B cell (primary cell): Measurements from ENCODE around the gene ZC3HAV1. TPM values are rescaled to one million over a fixed set of nuclear protein-coding genes. Genes with fewer than 3 reads are reported as not detected.
"Not testable (repeated sequence)": the region's sequence is repeated elsewhere in the genome, so short reads cannot be mapped to it uniquely, and the experiment has no call there.

Source experiments
- ATAC-seq: fragments of 200-7000 bp; cut with Tn5 transposase; one replicate; pipeline ENCODE4 v1.10.0; 2021; ENCODE audit warnings: low read depth, mild to moderate bottlenecking, moderate number of reproducible peaks, moderate library complexity
- CTCF ChIA-PET: fragments of 350-600 bp; sonication (Branson Sonifier 250); formaldehyde crosslinking; loops from one replicate; lab custom pipeline; 2021; ENCODE audit warnings: antibody characterized with exemption, inconsistent platforms; lab: Charles Lee
- POLR2A ChIA-PET: fragments of 350-600 bp; sonication (Branson Sonifier 250); formaldehyde crosslinking; loops from one replicate; lab custom pipeline; 2021; ENCODE audit warnings: antibody characterized with exemption; lab: Charles Lee
- DNase-seq: peaks from one replicate; pipeline ENCODE4 v3.0.0; 2013
- H2AFZ ChIP-seq: 2 replicates; pipeline ENCODE4 v1.6.1; 2012; ENCODE audit warnings: mild to moderate bottlenecking, low read depth, low read length; ENCODE audit not compliant: insufficient read depth, poor library complexity, severe bottlenecking
- H3K27ac ChIP-seq, 2 donors: 1 replicate in 1 of 2; 2 replicates in 1 of 2; pipeline ENCODE4 v1.5.1; 2012 to 2013; ENCODE audit warnings: low read length in 2 of 2, mild to moderate bottlenecking in 2 of 2, moderate library complexity in 1 of 2
- H3K27me3 ChIP-seq, 4 experiments: fragments of 200-600 bp in 1 of 4; sonication (generic) in 1 of 4; replicated peaks in 1 of 4; 1 replicate in 2 of 4; 2 replicates in 2 of 4; pipeline versions ENCODE4 v1.6.1 to v1.7.0; 2013 to 2016; ENCODE audit warnings: low read length in 3 of 4, mild to moderate bottlenecking in 2 of 4, mixed read lengths in 1 of 4, moderate library complexity in 1 of 4; ENCODE audit not compliant: insufficient read depth in 4 of 4, control insufficient read depth in 3 of 4; ENCODE audit errors: control extremely low read depth in 1 of 4
- H3K36me3 ChIP-seq, 2 experiments: replicated peaks in 1 of 2; 1 replicate in 1 of 2; 2 replicates in 1 of 2; pipeline versions ENCODE4 v1.6.1 to v1.7.1; 2013; ENCODE audit warnings: low read length in 1 of 2; ENCODE audit not compliant: insufficient read depth in 2 of 2, control insufficient read depth in 1 of 2; ENCODE audit errors: control extremely low read depth in 1 of 2, extremely low read depth in 1 of 2
- H3K4me1 ChIP-seq, 2 donors: fragments of 200-600 bp in 1 of 2; sonication (generic) in 1 of 2; 1 replicate in 1 of 2; 2 replicates in 1 of 2; pipeline versions ENCODE4 v1.5.1 to v1.6.1; 2013 to 2017; ENCODE audit warnings: low read length in 2 of 2; ENCODE audit not compliant: control insufficient read depth in 2 of 2, insufficient read depth in 2 of 2
- H3K4me2 ChIP-seq: replicated peaks from 2 replicates; pipeline ENCODE3; 2012; ENCODE audit warnings: mild to moderate bottlenecking, low read depth, low read length; ENCODE audit not compliant: poor library complexity, severe bottlenecking
- H3K4me3 ChIP-seq, 5 experiments: fragments of 200-600 bp in 1 of 5; sonication (generic) in 1 of 5; 1 replicate in 3 of 5; 2 replicates in 2 of 5; pipeline versions ENCODE4 v1.5.1 to v1.7.0; 2011 to 2016; ENCODE audit warnings: low read length in 4 of 5, mild to moderate bottlenecking in 4 of 5, low read depth in 2 of 5, control low read depth in 1 of 5, moderate library complexity in 1 of 5; ENCODE audit not compliant: insufficient read depth in 1 of 5; ENCODE audit errors: control extremely low read depth in 1 of 5, extremely low read depth in 1 of 5
- H3K79me2 ChIP-seq: fragments of 200-600 bp; sonication (generic); one replicate; pipeline ENCODE4 v1.6.0; 2016; ENCODE audit warnings: low read length; ENCODE audit not compliant: control insufficient read depth, insufficient read depth
- H3K9ac ChIP-seq: fragments of 200-600 bp; sonication (generic); 2 replicates; pipeline ENCODE4 v1.6.1; 2017; ENCODE audit warnings: mild to moderate bottlenecking, low read length, moderate library complexity
- H3K9me3 ChIP-seq, 3 donors: one replicate each; pipeline versions ENCODE4 v1.6.1 to v1.7.1; 2013; ENCODE audit warnings: low read length in 2 of 3; ENCODE audit not compliant: control insufficient read depth in 2 of 3, insufficient read depth in 1 of 3; ENCODE audit errors: control extremely low read depth in 1 of 3
- H4K20me1 ChIP-seq: 2 replicates; pipeline ENCODE4 v1.6.0; 2012; ENCODE audit warnings: mild to moderate bottlenecking, low read length; ENCODE audit not compliant: insufficient read depth, control insufficient read depth, poor library complexity, severe bottlenecking
- H3K27ac Mint-ChIP-seq: one replicate; pipeline ENCODE4 v1.8.0; 2021; ENCODE audit warnings: mixed read lengths
- H3K27me3 Mint-ChIP-seq: one replicate; pipeline ENCODE4 v1.8.0; 2021; ENCODE audit warnings: mixed read lengths
- H3K4me1 Mint-ChIP-seq: one replicate; pipeline ENCODE4 v1.8.0; 2021; ENCODE audit warnings: mixed read lengths
- H3K4me3 Mint-ChIP-seq: one replicate; pipeline ENCODE4 v1.8.0; 2021; ENCODE audit warnings: mixed read lengths
- H3K9me3 Mint-ChIP-seq: one replicate; pipeline ENCODE4 v1.8.0; 2022; ENCODE audit warnings: mixed read lengths; ENCODE audit not compliant: insufficient read depth
- CTCF ChIP-seq: fragments of 200-600 bp; IDR thresholded peaks from one replicate; pipeline ENCODE4 v1.8.0; 2022; ENCODE audit warnings: antibody characterized with exemption, mild to moderate bottlenecking
- EZH2 ChIP-seq: IDR thresholded peaks from 2 replicates; pipeline ENCODE4 v1.6.1; 2012; ENCODE audit warnings: borderline replicate concordance, low read depth, mild to moderate bottlenecking, moderate library complexity, low read length; ENCODE audit not compliant: insufficient read depth, poor library complexity, severe bottlenecking
- WGBS: methylation state at CpG from one replicate; pipeline ENCODE4 v1.1.5; 2013; ENCODE audit warnings: missing lambda C conversion rate; ENCODE audit not compliant: insufficient coverage; 5-methylcytosine and 5-hydroxymethylcytosine counted together
- intact Hi-C: fragments of 100-400 bp; cut with micrococcal nuclease; formaldehyde crosslinking; loops from one replicate; pipeline ENCODE4 v1.10.0; 2022
- polyA plus RNA-seq: library from polyadenylated mRNA; depleted of rRNA; stranded (reverse); fragments of >200 nt; gene quantifications from 2 replicates; pipeline ENCODE4 v1.2.3, GENCODE V29; 2012
- total RNA-seq, 2 donors: library from RNA; stranded (reverse); fragments of 120-200 nt in 1 of 2; gene quantifications; 1 replicate in 1 of 2; 2 replicates in 1 of 2; pipeline versions ENCODE4 v1.2.3 to v1.2.4, GENCODE V29; 2013 to 2022

The ZC3HAV1 gene
- total and polyA plus RNA-seq, 2 donors (not counting 1 experiment from before 2014, with no cell fraction given) = 45.9 to 101 TPM

DNA sequence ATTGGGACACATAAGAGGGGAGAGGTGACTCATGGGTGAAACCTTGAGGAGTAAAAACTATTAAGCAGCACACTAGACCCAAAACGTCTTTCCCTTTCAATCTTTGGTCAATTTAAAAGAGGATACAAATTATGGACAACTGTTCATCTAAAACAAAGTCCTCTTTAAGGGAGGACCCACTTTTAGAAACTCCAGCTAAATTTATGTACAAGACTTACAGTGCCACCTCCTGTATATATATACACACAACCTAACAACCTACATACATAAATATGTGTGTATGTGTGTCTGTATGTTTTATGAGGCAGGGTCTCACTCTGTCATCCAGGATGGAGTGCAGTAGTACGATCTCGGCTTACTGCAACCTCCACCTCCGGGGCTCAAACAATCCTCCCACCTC lies 18.1 kb upstream of the ZC3HAV1 start:
- H3K36me3 ChIP-seq = no peaks in the 10 kb centered on the region
- peaks cover 15% of the 10 kb centered on the region for H3K79me2 ChIP-seq
- H3K4me3 ChIP-seq = no peak overlapping the region
- DNase-seq (peak; percentile 31), ATAC-seq (peak; percentile 39)
- no peaks in the 10 kb centered on the region for H3K27me3 ChIP-seq
- CTCF ChIA-PET = interaction anchor here (0.9 to 5.2 kb wide), 11 partner anchors 8 to 241 kb away, joined by 3 to 85 read pairs (median 5); no protein-coding TSS in a partner anchor
- no peaks in the 10 kb centered on the region for H3K27me3 Mint-ChIP-seq
- H2AFZ ChIP-seq = no peak overlapping the region
- WGBS = 87% methylated on average over 3 of the region's 4 CpGs
- no peak overlapping the region for H3K4me3 Mint-ChIP-seq
- H3K27ac ChIP-seq = no peak overlapping the region
- H3K9ac ChIP-seq = no peak overlapping the region
- no peaks in the 10 kb centered on the region for H3K9me3 Mint-ChIP-seq
- intact Hi-C loops = loop anchor here (1.0 kb wide), 1 partner anchor 52 kb away; no protein-coding TSS in a partner anchor
- peak overlapping the region; percentile 47 for H3K4me2 ChIP-seq
- H4K20me1 ChIP-seq = no peaks in the 10 kb centered on the region
- H3K9me3 ChIP-seq = no peaks in the 10 kb centered on the region
- peak overlapping the region; percentile 41 for H3K27ac Mint-ChIP-seq
- TF ChIP-seq EZH2 (no peak), CTCF (peak; percentile 35)
- POLR2A ChIA-PET = interaction anchor here (0.7 kb wide), 1 partner anchor 49 kb away, joined by 3 read pairs; no protein-coding TSS in a partner anchor
- H3K4me1 ChIP-seq = peaks cover 14 to 21% of the 10 kb centered on the region in 2 donors
- H3K4me1 Mint-ChIP-seq = peaks cover 33% of the 10 kb centered on the region

GRCh38 chr7:139125657-139126056 lies 16.1 kb upstream of the ZC3HAV1 start:
- TF ChIP-seq CTCF (no peak), EZH2 (no peak)
- peaks cover 29% of the 10 kb centered on the region for H3K79me2 ChIP-seq
- WGBS = no CpG with 5 or more reads among the region's 7 CpGs
- no peaks in the 10 kb centered on the region for H4K20me1 ChIP-seq
- H3K27me3 Mint-ChIP-seq = no peaks in the 10 kb centered on the region
- H3K36me3 ChIP-seq = no peaks in the 10 kb centered on the region
- no peak overlapping the region for H3K4me3 Mint-ChIP-seq
- H3K27ac ChIP-seq = no peak overlapping the region
- no peaks in the 10 kb centered on the region for H3K9me3 ChIP-seq
- DNase-seq = no peak
- no peaks in the 10 kb centered on the region for H3K9me3 Mint-ChIP-seq
- no peak overlapping the region for H2AFZ ChIP-seq
- ATAC-seq = no peak
- H3K4me3 ChIP-seq = no peak overlapping the region
- no peak overlapping the region for H3K4me2 ChIP-seq
- no peak overlapping the region for H3K9ac ChIP-seq
- CTCF ChIA-PET = interaction anchor here (1.6 to 5.2 kb wide), 4 partner anchors 13 to 108 kb away, joined by 3 to 85 read pairs (median 22); no protein-coding TSS in a partner anchor
- H3K27me3 ChIP-seq = no peaks in the 10 kb centered on the region
- POLR2A ChIA-PET = interaction anchor here (0.7 kb wide), 1 partner anchor 51 kb away, joined by 3 read pairs; no protein-coding TSS in a partner anchor
- no peak overlapping the region for H3K27ac Mint-ChIP-seq
- intact Hi-C loops = no loop called here
- H3K4me1 ChIP-seq = peaks cover 14 to 21% of the 10 kb centered on the region in 2 donors
- peaks cover 31% of the 10 kb centered on the region for H3K4me1 Mint-ChIP-seq

DNA sequence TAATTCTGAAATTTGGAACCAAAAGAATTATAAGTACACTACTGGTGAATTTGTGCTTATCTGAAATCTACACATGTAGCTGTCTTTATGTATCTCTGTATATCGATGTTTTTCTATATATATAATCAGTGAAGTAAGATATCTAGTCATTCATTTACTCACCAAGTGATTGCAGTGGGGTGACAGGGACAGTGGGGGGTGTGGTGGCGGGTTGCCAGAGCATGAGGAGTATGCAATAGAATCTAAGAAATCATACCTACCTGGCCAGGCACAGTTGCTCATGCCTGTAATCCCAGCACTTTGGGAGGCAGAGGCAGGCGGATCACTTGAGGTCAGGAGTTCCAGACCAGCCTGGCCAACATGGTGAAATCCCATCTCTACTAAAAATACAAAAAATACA lies 15.5 kb upstream of the ZC3HAV1 start:
- H3K27ac Mint-ChIP-seq, H3K4me3 ChIP-seq, H3K27me3 ChIP-seq, H3K27ac ChIP-seq, H2AFZ ChIP-seq, DNase-seq, H3K27me3 Mint-ChIP-seq, H4K20me1 ChIP-seq, H3K9me3 ChIP-seq, H3K9ac ChIP-seq, H3K4me3 Mint-ChIP-seq, ATAC-seq, H3K9me3 Mint-ChIP-seq, intact Hi-C loops, H3K36me3 ChIP-seq, H3K4me2 ChIP-seq: not testable (repeated sequence)
- Histone ChIP-seq H3K4me1 (peaks cover 14 to 21% of the 10 kb centered on the region in 2 donors), H3K79me2 (peaks cover 29% of the 10 kb centered on the region)
- peaks cover 32% of the 10 kb centered on the region for H3K4me1 Mint-ChIP-seq
- ChIA-PET CTCF (interaction anchor here (0.8 to 5.2 kb wide), 5 partner anchors 13 to 238 kb away, joined by 3 to 85 read pairs (median 5); no protein-coding TSS in a partner anchor), POLR2A (interaction anchor here (0.6 kb wide), 1 partner anchor 109 kb away, joined by 3 read pairs; no protein-coding TSS in a partner anchor)
- 100% methylated on average over 1 of the region's 3 CpGs for WGBS
